H9 (cell line): ENCODE results near the gene SLCO3A1. TPM values are rescaled to one million over a fixed set of nuclear protein-coding genes. Genes with fewer than 3 reads are reported as not detected.

Source experiments
- DNase-seq: peaks from one replicate; pipeline ENCODE4 v3.0.0-alpha.2; 2017
- H2AFZ ChIP-seq: one replicate; pipeline ENCODE4 v1.6.1; 2013; ENCODE audit warnings: mild to moderate bottlenecking, low read length, control low read depth, moderate library complexity
- H2AK5ac ChIP-seq: 2 replicates; pipeline ENCODE4 v1.6.1; 2013; ENCODE audit warnings: low read length, control low read depth, mixed read lengths; ENCODE audit not compliant: insufficient read length
- H2BK120ac ChIP-seq: one replicate; pipeline ENCODE4 v1.6.1; 2013; ENCODE audit warnings: low read depth, mild to moderate bottlenecking, low read length, control low read depth, inconsistent platforms; ENCODE audit not compliant: poor library complexity, severe bottlenecking
- H2BK12ac ChIP-seq: 2 replicates; pipeline ENCODE4 v1.6.1; 2013; ENCODE audit warnings: low read length, control low read depth, mixed read lengths, low read depth; ENCODE audit not compliant: insufficient read length
- H2BK15ac ChIP-seq: 2 replicates; pipeline ENCODE4 v1.6.1; 2013; ENCODE audit warnings: low read depth, low read length, control low read depth
- H2BK20ac ChIP-seq: one replicate; pipeline ENCODE4 v1.6.1; 2013; ENCODE audit warnings: low read depth, mild to moderate bottlenecking, low read length, control low read depth, inconsistent platforms; ENCODE audit not compliant: poor library complexity, severe bottlenecking
- H2BK5ac ChIP-seq: 2 replicates; pipeline ENCODE4 v1.6.1; 2013; ENCODE audit warnings: low read length, control low read depth, mixed read lengths; ENCODE audit not compliant: insufficient read length
- H3K14ac ChIP-seq: 2 replicates; pipeline ENCODE4 v1.6.1; 2013; ENCODE audit warnings: low read length, control low read depth; ENCODE audit not compliant: insufficient read depth
- H3K18ac ChIP-seq: 2 replicates; pipeline ENCODE4 v1.6.1; 2013; ENCODE audit warnings: low read depth, mild to moderate bottlenecking, mixed read lengths, low read length, control low read depth; ENCODE audit not compliant: insufficient read length
- H3K23ac ChIP-seq: 2 replicates; pipeline ENCODE4 v1.6.1; 2013; ENCODE audit warnings: low read length, control low read depth, mixed read lengths, low read depth; ENCODE audit not compliant: insufficient read length
- H3K23me2 ChIP-seq: 2 replicates; pipeline ENCODE4 v1.6.1; 2013; ENCODE audit warnings: low read depth, mild to moderate bottlenecking, mixed read lengths, low read length, control low read depth; ENCODE audit not compliant: insufficient read length, poor library complexity, severe bottlenecking
- H3K27ac ChIP-seq: 2 replicates; pipeline ENCODE4 v1.5.1; 2013; ENCODE audit warnings: low read length, control low read depth, mixed read lengths, low read depth; ENCODE audit not compliant: insufficient read length
- H3K27me3 ChIP-seq: 2 replicates; pipeline ENCODE4 v1.6.1; 2013; ENCODE audit warnings: low read length, control low read depth, inconsistent platforms; ENCODE audit not compliant: insufficient read depth
- H3K4ac ChIP-seq: 2 replicates; pipeline ENCODE4 v1.6.1; 2013; ENCODE audit warnings: low read depth, mild to moderate bottlenecking, control low read depth, inconsistent platforms, low read length, moderate library complexity
- H3K4me1 ChIP-seq: 2 replicates; pipeline ENCODE4 v1.6.1; 2013; ENCODE audit warnings: low read length, control low read depth, inconsistent platforms; ENCODE audit not compliant: insufficient read depth
- H3K4me2 ChIP-seq: 2 replicates; pipeline ENCODE4 v1.6.1; 2013; ENCODE audit warnings: low read length, control low read depth, mixed read lengths; ENCODE audit not compliant: insufficient read length, insufficient read depth
- H3K56ac ChIP-seq: 2 replicates; pipeline ENCODE4 v1.6.1; 2013; ENCODE audit warnings: low read depth, mild to moderate bottlenecking, mixed read lengths, low read length, control low read depth; ENCODE audit not compliant: insufficient read length
- H3K79me1 ChIP-seq: 2 replicates; pipeline ENCODE4 v1.6.1; 2013; ENCODE audit warnings: low read depth, mild to moderate bottlenecking, moderate library complexity, low read length, control low read depth, inconsistent platforms; ENCODE audit not compliant: insufficient read depth, poor library complexity, severe bottlenecking
- H3K79me2 ChIP-seq: 2 replicates; pipeline ENCODE4 v1.6.1; 2013; ENCODE audit warnings: low read length, control low read depth, inconsistent platforms; ENCODE audit not compliant: insufficient read depth
- H3K9ac ChIP-seq: 2 replicates; pipeline ENCODE4 v1.6.1; 2013; ENCODE audit warnings: low read length, control low read depth, mixed read lengths; ENCODE audit not compliant: insufficient read length; ENCODE audit errors: extremely low read depth
- H3K9me3 ChIP-seq: one replicate; pipeline ENCODE4 v1.6.1; 2013; ENCODE audit warnings: low read depth, low read length, inconsistent platforms; ENCODE audit not compliant: control insufficient read depth
- H3T11ph ChIP-seq: one replicate; pipeline ENCODE4 v1.6.1; 2013; ENCODE audit warnings: mild to moderate bottlenecking, low read length, control low read depth, inconsistent platforms
- H4K20me1 ChIP-seq: one replicate; pipeline ENCODE4 v1.6.1; 2013; ENCODE audit not compliant: control insufficient read depth, insufficient read length, insufficient read depth
- H4K5ac ChIP-seq: 2 replicates; pipeline ENCODE4 v1.6.1; 2013; ENCODE audit warnings: low read depth, mild to moderate bottlenecking, mixed read lengths, low read length, control low read depth; ENCODE audit not compliant: insufficient read length
- H4K8ac ChIP-seq: replicated peaks from 2 replicates; pipeline ENCODE4 v1.6.1; 2013; ENCODE audit warnings: low read length, control low read depth, mixed read lengths, low read depth; ENCODE audit not compliant: insufficient read length
- H4K91ac ChIP-seq: 2 replicates; pipeline ENCODE4 v1.6.1; 2013; ENCODE audit warnings: low read depth, mild to moderate bottlenecking, moderate library complexity, mixed read lengths, low read length, control low read depth; ENCODE audit not compliant: insufficient read length
- H3K27ac Mint-ChIP-seq, 3 experiments: 2 replicates in 2 of 3; 3 replicates in 1 of 3; pipeline ENCODE4 v1.8.0; 2020 to 2021; ENCODE audit warnings: mixed read lengths in 3 of 3, mild to moderate bottlenecking in 1 of 3, moderate library complexity in 1 of 3
- H3K27me3 Mint-ChIP-seq: 2 replicates; pipeline ENCODE4 v1.8.0; 2021; ENCODE audit warnings: low read depth, mild to moderate bottlenecking, moderate library complexity, mixed read lengths
- H3K36me3 Mint-ChIP-seq, 3 experiments: 2 replicates in 2 of 3; 3 replicates in 1 of 3; pipeline ENCODE4 v1.8.0; 2020 to 2021; ENCODE audit warnings: low read depth in 3 of 3, mixed read lengths in 3 of 3; ENCODE audit not compliant: insufficient read depth in 1 of 3
- H3K4me1 Mint-ChIP-seq, 2 experiments: 2 replicates each; pipeline ENCODE4 v1.8.0; 2020; ENCODE audit warnings: mixed read lengths in 2 of 2
- H3K4me3 Mint-ChIP-seq, 2 experiments: 2 replicates in 1 of 2; 3 replicates in 1 of 2; pipeline ENCODE4 v1.8.0; 2020 to 2021; ENCODE audit warnings: mild to moderate bottlenecking in 2 of 2, mixed read lengths in 2 of 2, moderate library complexity in 1 of 2
- H3K9me3 Mint-ChIP-seq, 2 experiments: 2 replicates in 1 of 2; 3 replicates in 1 of 2; pipeline ENCODE4 v1.8.0; 2020; ENCODE audit warnings: mild to moderate bottlenecking in 2 of 2, mixed read lengths in 2 of 2, moderate library complexity in 1 of 2
- CTCF ChIP-seq: fragments of 200-600 bp; sonication (generic); conservative IDR thresholded peaks from 3 replicates; pipeline ENCODE4 v1.8.0; 2021; ENCODE audit warnings: antibody characterized with exemption, mild to moderate bottlenecking
- WGBS: extraction: QIAGEN DNeasy Blood & Tissue Kit; methylation state at CpG from one replicate; pipeline ENCODE4 v1.1.7; 2013; ENCODE audit warnings: missing lambda C conversion rate, low lambda C conversion rate, mixed read lengths; ENCODE audit not compliant: insufficient read length; ENCODE audit errors: extremely low coverage; 5-methylcytosine and 5-hydroxymethylcytosine counted together
- total RNA-seq: library from RNA; stranded (reverse); gene quantifications from 2 replicates; pipeline ENCODE4 v1.2.1, GENCODE V29; 2021

SLCO3A1 gene
- total RNA-seq, 1 experiment from 2014 or later = 9.4 TPM

GRCh38 chr15:92109191-92109873 is 255.8 kb downstream of the SLCO3A1 start:
- Histone ChIP-seq H2BK120ac (no peak overlapping the region), H4K91ac (no peak overlapping the region), H2BK5ac (no peak overlapping the region), H4K8ac (no peak overlapping the region), H2BK12ac (no peak overlapping the region), H2BK15ac (no peak overlapping the region), H3T11ph (no peak overlapping the region), H4K20me1 (no peaks in the 10 kb centered on the region), H2BK20ac (no peak overlapping the region), H3K14ac (no peak overlapping the region), H3K4me2 (no peak overlapping the region), H3K27ac (no peak overlapping the region), H3K4ac (no peak overlapping the region), H3K18ac (no peak overlapping the region), H4K5ac (no peak overlapping the region), H3K79me2 (no peaks in the 10 kb centered on the region), H3K56ac (no peak overlapping the region), H2AFZ (no peak overlapping the region), H3K9me3 (no peaks in the 10 kb centered on the region), H2AK5ac (no peak overlapping the region), H3K23me2 (no peaks in the 10 kb centered on the region), H3K79me1 (no peaks in the 10 kb centered on the region), H3K4me1 (no peaks in the 10 kb centered on the region; the same call in 1 of the 2 replicates), H3K23ac (no peak overlapping the region), H3K9ac (no peak overlapping the region), H3K27me3 (no peaks in the 10 kb centered on the region)
- H3K4me3 Mint-ChIP-seq = no peak overlapping the region
- H3K27me3 Mint-ChIP-seq = peaks cover 37% of the 10 kb centered on the region
- no peak for TF ChIP-seq CTCF
- DNase-seq = no peak
- H3K4me1 Mint-ChIP-seq = peaks cover 27 to 30% of the 10 kb centered on the region in 2 experiments
- H3K27ac Mint-ChIP-seq = no peak overlapping the region
- no CpG with 5 or more reads among the region's 11 CpGs for WGBS
- H3K9me3 Mint-ChIP-seq = no peaks in the 10 kb centered on the region
- H3K36me3 Mint-ChIP-seq = no peaks in the 10 kb centered on the region
